Ishikawa (cell line): Measurements from ENCODE around the gene NUDT4.

Source experiments
- CEBPB ChIP-seq: IDR thresholded peaks from 2 replicates; pipeline ENCODE4 v1.6.1; 2012
- CREB1 ChIP-seq: IDR thresholded peaks from 2 replicates; pipeline ENCODE4 v1.6.1; 2012; ENCODE audit warnings: low read depth
- EGR1 ChIP-seq: IDR thresholded peaks from 2 replicates; pipeline ENCODE4 v1.6.1; 2012
- EP300 ChIP-seq: IDR thresholded peaks from 2 replicates; pipeline ENCODE4 v1.6.1; 2012; ENCODE audit warnings: borderline replicate concordance
- FOXM1 ChIP-seq: IDR thresholded peaks from 2 replicates; pipeline ENCODE4 v1.6.1; 2012; ENCODE audit warnings: low read depth, borderline replicate concordance
- MAX ChIP-seq: IDR thresholded peaks from 2 replicates; pipeline ENCODE4 v1.6.1; 2012
- NFIC ChIP-seq: IDR thresholded peaks from 2 replicates; pipeline ENCODE4 v1.6.1; 2012
- RAD21 ChIP-seq: IDR thresholded peaks from 2 replicates; pipeline ENCODE4 v1.6.1; 2012; ENCODE audit warnings: low read depth
- REST ChIP-seq: IDR thresholded peaks from 2 replicates; pipeline ENCODE4 v1.6.1; 2012; ENCODE audit warnings: low read depth, mild to moderate bottlenecking
- TAF1 ChIP-seq: IDR thresholded peaks from 2 replicates; pipeline ENCODE4 v1.6.1; 2012; ENCODE audit warnings: low read depth, mild to moderate bottlenecking
- TCF12 ChIP-seq: IDR thresholded peaks from 2 replicates; pipeline ENCODE4 v1.6.1; 2012; ENCODE audit warnings: low read depth
- TEAD4 ChIP-seq: IDR thresholded peaks from 2 replicates; pipeline ENCODE4 v1.6.1; 2012
- USF1 ChIP-seq: IDR thresholded peaks from 2 replicates; pipeline ENCODE4 v1.6.1; 2012
- YY1 ChIP-seq: IDR thresholded peaks from 2 replicates; pipeline ENCODE4 v1.6.1; 2012; ENCODE audit warnings: low read depth

GRCh38 chr12:93393425-93393824, 15.7 kb downstream of the NUDT4 start:
- TF ChIP-seq RAD21: no peak
- no peak for TF ChIP-seq EP300
- TF ChIP-seq REST: no peak
- TF ChIP-seq CEBPB: no peak
- no peak for TF ChIP-seq MAX
- no peak for TF ChIP-seq FOXM1
- TF ChIP-seq CREB1: no peak
- no peak for TF ChIP-seq TEAD4
- TF ChIP-seq YY1: no peak
- TF ChIP-seq USF1: no peak
- no peak for TF ChIP-seq TCF12
- no peak for TF ChIP-seq EGR1
- TF ChIP-seq NFIC: no peak
- TF ChIP-seq TAF1: no peak
